ENCODE measurements around the gene MICAL3.
"Not testable (repeated sequence)": the region's sequence is repeated elsewhere in the genome, so short reads cannot be mapped to it uniquely, and the experiment has no call there.

MICAL3 gene

GRCh38 chr22:17892376-17892775 lies 132.0 kb downstream of the MICAL3 start:
- DNase-seq (ENCODE audit: low read depth in 2 of 3, low spot score in 1 of 3) = no peak

GRCh38 chr22:17891481-17892167 lies 132.7 kb downstream of the MICAL3 start:
- DNase-seq (ENCODE audit: low read depth in 2 of 3, low spot score in 1 of 3) = no peak

DNA sequence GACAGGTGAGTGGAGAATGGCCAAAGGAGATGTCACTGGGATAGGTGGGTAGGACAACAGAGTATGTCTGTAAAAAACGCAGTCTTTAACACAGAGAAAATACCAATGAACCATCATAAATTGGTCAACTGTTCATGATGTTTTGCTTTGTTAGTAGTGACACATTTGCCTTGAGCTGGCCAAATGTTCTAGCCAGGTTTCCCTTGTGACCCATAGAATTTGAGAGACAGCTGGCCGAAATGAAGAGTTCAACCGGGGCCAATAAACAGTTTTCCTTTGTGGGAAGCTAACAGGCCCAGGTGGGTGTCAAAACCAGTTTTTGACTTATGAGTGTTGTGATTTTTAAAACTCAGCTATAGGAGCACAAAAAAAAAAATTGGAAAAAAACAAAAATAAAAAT lies 133.5 kb downstream of the MICAL3 start:
- DNase-seq (ENCODE audit: low read depth in 2 of 3, low spot score in 1 of 3) = no peak

DNA sequence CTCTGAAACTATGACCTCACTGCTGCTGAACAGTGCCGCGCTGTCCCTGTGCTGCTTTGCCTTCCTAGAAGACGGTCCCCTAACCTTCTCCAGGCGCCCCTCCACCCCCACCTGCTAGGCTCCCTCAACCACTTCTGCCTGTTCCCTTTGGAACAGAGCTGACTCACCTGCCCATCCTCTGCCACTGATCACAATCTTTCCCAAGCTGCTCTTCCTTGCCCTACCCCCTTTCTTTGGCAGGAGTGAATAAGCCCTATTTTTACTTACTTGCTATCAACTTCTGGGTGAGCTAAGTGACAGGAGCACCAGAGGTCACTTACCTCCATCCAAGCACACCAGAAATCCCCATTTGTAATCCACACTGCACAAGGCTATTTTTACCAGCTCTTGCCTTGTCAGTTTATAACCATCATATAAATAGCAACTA lies 134.1 kb downstream of the MICAL3 start:
- no peak for DNase-seq (ENCODE audit: low read depth in 2 of 3, low spot score in 1 of 3)

GRCh38 chr22:17888855-17889254 lies 135.5 kb downstream of the MICAL3 start:
- DNase-seq (ENCODE audit: low read depth in 2 of 3, low spot score in 1 of 3) = no peak

- DNase-seq (ENCODE audit: low read depth in 2 of 3, low spot score in 1 of 3) = no peak
Observed at GRCh38 chr22:17888439-17888838, 135.9 kb downstream of the MICAL3 start.

- no peak for DNase-seq (ENCODE audit: low read depth in 2 of 3, low spot score in 1 of 3)
Observed at GRCh38 chr22:17884893-17885292, 139.5 kb downstream of the MICAL3 start.

GRCh38 chr22:17884084-17884483 lies 140.3 kb downstream of the MICAL3 start:
- DNase-seq (ENCODE audit: low read depth in 2 of 3, low spot score in 1 of 3) = no peak

- DNase-seq (ENCODE audit: low read depth in 2 of 3, low spot score in 1 of 3) = no peak
Observed at GRCh38 chr22:17883356-17883755, 141.0 kb downstream of the MICAL3 start.

- no peak for DNase-seq (ENCODE audit: low read depth in 2 of 3, low spot score in 1 of 3)
Observed at GRCh38 chr22:17882727-17883126, 141.6 kb downstream of the MICAL3 start.

DNA sequence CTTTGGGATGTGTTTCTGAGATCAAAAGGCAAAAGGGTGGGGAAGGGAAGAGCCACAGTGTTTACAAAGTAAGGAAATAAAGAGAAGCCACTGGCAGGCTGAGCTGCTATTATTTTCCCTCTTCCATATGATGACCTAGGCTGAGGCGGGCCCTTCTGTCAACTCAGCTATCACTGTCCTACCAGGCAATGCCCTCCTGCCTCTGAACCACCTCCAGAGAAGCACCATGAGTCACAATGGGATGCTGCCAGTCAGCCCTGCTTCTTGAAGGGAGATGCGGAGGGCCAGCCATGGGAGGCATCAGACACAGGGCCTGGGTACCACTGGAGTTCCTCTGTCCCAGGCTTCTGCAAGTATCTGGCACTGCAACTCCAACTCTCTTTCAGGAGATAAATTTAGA lies 142.2 kb downstream of the MICAL3 start:
- no peak for DNase-seq (ENCODE audit: low read depth in 2 of 3, low spot score in 1 of 3)

GRCh38 chr22:17881366-17881765 lies 143.0 kb downstream of the MICAL3 start:
- no peak for DNase-seq (ENCODE audit: low read depth in 2 of 3, low spot score in 1 of 3)

DNA sequence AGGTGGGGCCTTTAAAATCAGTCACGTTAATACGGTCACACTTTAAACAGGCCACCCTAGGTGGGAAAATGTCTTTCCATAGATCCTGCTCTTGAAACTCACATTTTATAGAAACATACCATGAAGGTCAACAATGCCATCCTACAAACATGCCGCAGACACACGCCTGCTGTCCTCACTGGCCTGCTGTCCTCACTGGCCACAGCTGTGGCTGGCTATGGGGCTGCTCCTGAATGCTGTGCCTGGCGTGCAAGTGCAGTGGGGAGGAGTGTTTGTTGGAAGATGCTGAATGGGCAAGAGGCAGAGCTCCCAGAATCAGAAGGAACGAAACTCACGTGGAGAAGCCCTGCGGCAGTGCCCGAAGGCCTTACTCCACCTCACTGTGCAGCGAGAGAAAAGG lies 143.9 kb downstream of the MICAL3 start:
- DNase-seq (ENCODE audit: low read depth in 2 of 3, low spot score in 1 of 3) = no peak

DNA sequence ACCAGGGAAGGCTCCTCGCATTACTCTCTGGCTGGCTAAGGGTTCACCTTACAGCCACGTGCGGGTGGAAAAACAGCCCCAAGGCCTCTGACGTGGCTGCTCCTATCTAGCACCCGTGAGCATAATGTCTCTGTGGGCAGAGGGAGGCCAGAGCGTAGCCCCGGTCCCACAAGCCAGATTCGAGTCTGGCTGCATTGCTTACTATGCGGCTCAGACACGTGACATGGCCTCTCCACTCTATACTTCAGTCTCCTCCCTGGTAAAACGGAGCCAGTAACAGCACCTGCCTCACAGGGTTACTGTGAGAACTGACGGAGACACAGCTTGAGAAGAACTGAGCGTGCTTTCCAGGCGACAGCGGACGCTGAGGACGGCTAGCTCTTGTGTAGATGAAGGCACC lies 144.3 kb downstream of the MICAL3 start:
- DNase-seq (ENCODE audit: low read depth in 2 of 3, low spot score in 1 of 3) = no peak

DNA sequence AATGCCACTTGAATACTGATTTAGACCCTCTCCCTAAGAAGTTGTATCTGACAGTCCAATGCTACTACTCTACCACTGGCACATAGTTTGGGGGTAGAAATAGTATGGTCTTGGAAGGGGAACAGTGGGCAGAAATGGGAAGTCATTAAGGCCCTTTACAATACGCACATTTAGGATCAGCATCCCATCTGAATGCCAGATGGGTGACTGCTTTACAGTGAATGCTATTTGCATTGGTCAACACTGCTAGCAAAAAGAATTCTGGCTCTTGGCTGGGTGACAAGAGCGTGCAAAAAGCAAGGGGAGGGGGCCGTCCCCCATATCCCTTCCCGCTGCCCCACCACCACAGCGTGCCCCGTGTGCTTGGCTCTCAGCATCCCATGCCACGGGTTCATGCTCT lies 145.4 kb downstream of the MICAL3 start:
- DNase-seq (ENCODE audit: low read depth in 2 of 3, low spot score in 1 of 3) = no peak

- DNase-seq (ENCODE audit: low read depth in 2 of 3, low spot score in 1 of 3) = no peak
Observed at GRCh38 chr22:17878186-17878694, 146.1 kb downstream of the MICAL3 start.

GRCh38 chr22:17876878-17877855 lies 147.2 kb downstream of the MICAL3 start:
- not testable (repeated sequence) for DNase-seq (ENCODE audit: low read depth in 2 of 3, low spot score in 1 of 3)

GRCh38 chr22:17876306-17876831 lies 148.0 kb downstream of the MICAL3 start:
- no peak for DNase-seq (ENCODE audit: low read depth in 2 of 3, low spot score in 1 of 3)

GRCh38 chr22:17875631-17876030 lies 148.7 kb downstream of the MICAL3 start:
- no peak for DNase-seq (ENCODE audit: low read depth in 2 of 3, low spot score in 1 of 3)

GRCh38 chr22:17875156-17875555 lies 149.2 kb downstream of the MICAL3 start:
- no peak for DNase-seq (ENCODE audit: low read depth in 2 of 3, low spot score in 1 of 3)

DNA sequence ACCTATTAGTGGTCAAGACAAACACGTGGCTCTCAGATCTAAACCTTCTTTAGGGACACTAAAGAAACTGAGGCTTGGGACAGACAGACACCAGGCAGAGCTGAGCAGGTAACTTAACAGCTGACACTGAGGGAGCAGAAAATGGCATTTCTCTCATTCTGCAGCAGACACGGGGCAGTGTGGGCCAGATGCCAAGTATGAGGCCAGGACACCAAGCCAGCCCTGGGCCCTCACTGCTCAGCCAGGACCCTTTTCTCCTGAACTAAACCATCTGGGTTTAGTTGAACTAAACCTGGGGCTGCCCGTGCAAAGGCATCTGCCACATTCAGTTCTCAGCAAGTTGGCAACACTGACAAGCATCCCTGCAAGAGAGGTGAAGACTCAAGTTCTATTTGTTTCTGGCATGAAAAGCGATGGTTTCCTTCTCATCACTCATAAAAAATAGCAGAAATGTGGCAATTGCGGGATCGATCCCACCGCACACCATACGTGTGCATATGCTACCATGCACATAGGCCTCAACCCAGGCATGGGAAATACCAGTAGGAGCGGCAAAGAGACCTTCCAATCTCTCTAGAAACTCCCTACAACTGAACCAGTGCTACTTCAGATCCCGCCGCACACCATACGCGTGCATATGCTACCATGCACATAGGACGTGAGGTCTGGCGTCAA lies 150.0 kb downstream of the MICAL3 start:
- DNase-seq (ENCODE audit: low read depth in 2 of 3, low spot score in 1 of 3) = no peak

Data from stimulated activated CD4-positive, alpha-beta T cell treated with anti-CD3 and anti-CD28 coated beads, Interleukin-12 subunit alpha, Interleukin-12 subunit beta, amount 100 ng/mL, for 48 hours (primary cell).